Measurements from ENCODE around the gene ARHGAP15.

DNA sequence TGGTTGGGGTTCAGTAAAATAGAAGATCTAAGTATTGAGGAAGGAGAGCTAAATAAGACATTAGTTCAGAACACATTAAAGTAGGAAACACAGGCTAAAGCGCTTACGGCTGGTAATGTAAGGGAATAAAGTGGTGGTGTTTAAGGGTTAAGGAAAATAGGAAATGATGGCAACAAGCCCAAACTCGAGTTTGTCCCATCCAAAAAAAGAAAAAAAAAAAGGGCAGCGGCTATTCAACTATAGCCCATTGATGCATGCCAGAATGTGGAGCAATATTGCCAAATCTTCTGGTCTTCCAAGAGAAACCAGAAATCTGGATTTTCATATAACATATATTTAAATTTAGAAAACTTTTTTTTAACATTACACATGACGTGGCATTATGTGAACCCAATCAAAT lies 161.0 kb downstream of the ARHGAP15 start:
- TF ChIP-seq, protein P1, sequence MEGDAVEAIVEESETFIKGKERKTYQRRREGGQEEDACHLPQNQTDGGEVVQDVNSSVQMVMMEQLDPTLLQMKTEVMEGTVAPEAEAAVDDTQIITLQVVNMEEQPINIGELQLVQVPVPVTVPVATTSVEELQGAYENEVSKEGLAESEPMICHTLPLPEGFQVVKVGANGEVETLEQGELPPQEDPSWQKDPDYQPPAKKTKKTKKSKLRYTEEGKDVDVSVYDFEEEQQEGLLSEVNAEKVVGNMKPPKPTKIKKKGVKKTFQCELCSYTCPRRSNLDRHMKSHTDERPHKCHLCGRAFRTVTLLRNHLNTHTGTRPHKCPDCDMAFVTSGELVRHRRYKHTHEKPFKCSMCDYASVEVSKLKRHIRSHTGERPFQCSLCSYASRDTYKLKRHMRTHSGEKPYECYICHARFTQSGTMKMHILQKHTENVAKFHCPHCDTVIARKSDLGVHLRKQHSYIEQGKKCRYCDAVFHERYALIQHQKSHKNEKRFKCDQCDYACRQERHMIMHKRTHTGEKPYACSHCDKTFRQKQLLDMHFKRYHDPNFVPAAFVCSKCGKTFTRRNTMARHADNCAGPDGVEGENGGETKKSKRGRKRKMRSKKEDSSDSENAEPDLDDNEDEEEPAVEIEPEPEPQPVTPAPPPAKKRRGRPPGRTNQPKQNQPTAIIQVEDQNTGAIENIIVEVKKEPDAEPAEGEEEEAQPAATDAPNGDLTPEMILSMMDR (IDR thresholded peaks at IDR 0.05; ENCODE audit: insufficient read depth, low read length, poor library complexity, severe bottlenecking), result no peak
- TF ChIP-seq EZH2phosphoT487 (conservative IDR thresholded peaks at IDR 0.05; ENCODE audit: low read length), result no peak

Data from SU-DHL-6 (cell line).